Stimulated activated CD4-positive, alpha-beta T cell treated with anti-CD3 and anti-CD28 coated beads, Interleukin-12 subunit alpha, Interleukin-12 subunit beta, amount 100 ng/mL, for 4 hours (primary cell): ENCODE results near the gene CCDC149.

Experiments used
- DNase-seq: peaks from one replicate; pipeline ENCODE4 v3.0.0-alpha.2; 2020

The CCDC149 gene

GRCh38 chr4:24912252-24913118 lies at the start of gene CCDC149:
CCDC149 (minus strand) TSS chr4:24913042; CDS start chr4:24912864, 178 bp downstream.
- DNase-seq, result no peak

- no peak for DNase-seq
These were observed 45.0 kb upstream of the CCDC149 start for GRCh38 chr4:24957886-24958285.

- no peak for DNase-seq
These were observed 43.9 kb upstream of the CCDC149 start for GRCh38 chr4:24956763-24957162.

- DNase-seq, result no peak
These were observed 43.2 kb upstream of the CCDC149 start for GRCh38 chr4:24956091-24956490.

GRCh38 chr4:24952667-24953066 lies 39.8 kb upstream of the CCDC149 start:
- no peak for DNase-seq

- no peak for DNase-seq
These were observed 37.1 kb upstream of the CCDC149 start for GRCh38 chr4:24949970-24950369.

- DNase-seq, result no peak
These were observed 25.1 kb upstream of the CCDC149 start for GRCh38 chr4:24937917-24938281.

- no peak for DNase-seq
These were observed 24.5 kb upstream of the CCDC149 start for GRCh38 chr4:24937176-24937916.

GRCh38 chr4:24935856-24936255 lies 23.0 kb upstream of the CCDC149 start:
- no peak for DNase-seq

- no peak for DNase-seq
These were observed 21.5 kb upstream of the CCDC149 start for GRCh38 chr4:24934311-24934710.

- no peak for DNase-seq
These were observed 20.9 kb upstream of the CCDC149 start for GRCh38 chr4:24933684-24934275.

- no peak for DNase-seq
These were observed 19.8 kb upstream of the CCDC149 start for GRCh38 chr4:24932515-24933225.

- DNase-seq, result no peak
These were observed 17.3 kb upstream of the CCDC149 start for GRCh38 chr4:24930151-24930550.

- DNase-seq, result no peak
These were observed 15.9 kb upstream of the CCDC149 start for GRCh38 chr4:24928708-24929107.

- DNase-seq, result no peak
These were observed 14.2 kb upstream of the CCDC149 start for GRCh38 chr4:24927049-24927448.

- DNase-seq, result no peak
These were observed 11.5 kb upstream of the CCDC149 start for GRCh38 chr4:24924309-24924781.

GRCh38 chr4:24923550-24923949 lies 10.7 kb upstream of the CCDC149 start:
- DNase-seq, result no peak

- no peak for DNase-seq
These were observed 10.2 kb upstream of the CCDC149 start for GRCh38 chr4:24923002-24923401.

GRCh38 chr4:24922416-24922815 lies 9.6 kb upstream of the CCDC149 start:
- no peak for DNase-seq

- no peak for DNase-seq
These were observed 8.6 kb upstream of the CCDC149 start for GRCh38 chr4:24921491-24921890.

GRCh38 chr4:24920008-24920407 lies 7.2 kb upstream of the CCDC149 start:
- DNase-seq, result no peak

- no peak for DNase-seq
These were observed 4.4 kb upstream of the CCDC149 start for GRCh38 chr4:24917076-24917856.
